CD14-positive monocyte (primary cell): Measurements from ENCODE around the gene SYT13. TPM values are rescaled to one million over a fixed set of nuclear protein-coding genes. Genes with fewer than 3 reads are reported as not detected.

Experiments used
- DNase-seq, 3 donors: peaks; one replicate each; pipeline ENCODE4 v3.0.0-alpha.2; 2011 to 2022
- H2AFZ ChIP-seq: 2 replicates; pipeline ENCODE4 v1.6.0; 2012; ENCODE audit warnings: mild to moderate bottlenecking, low read depth, low read length, inconsistent platforms; ENCODE audit not compliant: insufficient read depth, poor library complexity, severe bottlenecking
- H3K27ac ChIP-seq, 2 donors: 1 replicate in 1 of 2; 2 replicates in 1 of 2; pipeline ENCODE4 v1.5.1; 2012 to 2013; ENCODE audit warnings: low read length in 2 of 2, control low read depth in 1 of 2, inconsistent platforms in 1 of 2, low read depth in 1 of 2, mild to moderate bottlenecking in 1 of 2
- H3K27me3 ChIP-seq, 2 donors: one replicate each; pipeline versions ENCODE4 v1.6.0 to v1.6.1; 2011 to 2013; ENCODE audit warnings: low read length in 2 of 2; ENCODE audit not compliant: control insufficient read depth in 2 of 2, insufficient read depth in 2 of 2
- H3K36me3 ChIP-seq, 2 donors: replicated peaks in 1 of 2; 1 replicate in 1 of 2; 2 replicates in 1 of 2; pipeline versions ENCODE4 v1.5.1 to v1.6.1; 2012 to 2013; ENCODE audit warnings: low read length in 2 of 2, control low read depth in 1 of 2, inconsistent platforms in 1 of 2, mild to moderate bottlenecking in 1 of 2; ENCODE audit not compliant: insufficient read depth in 2 of 2, control insufficient read depth in 1 of 2
- H3K4me1 ChIP-seq, 2 donors: 1 replicate in 1 of 2; 2 replicates in 1 of 2; pipeline versions ENCODE4 v1.5.1 to v1.6.1; 2012 to 2013; ENCODE audit warnings: low read length in 2 of 2, control low read depth in 1 of 2, inconsistent platforms in 1 of 2, mild to moderate bottlenecking in 1 of 2, moderate library complexity in 1 of 2; ENCODE audit not compliant: insufficient read depth in 2 of 2, control insufficient read depth in 1 of 2
- H3K4me2 ChIP-seq: replicated peaks from 2 replicates; pipeline ENCODE3; 2012; ENCODE audit warnings: low read length, moderate library complexity, mild to moderate bottlenecking; ENCODE audit not compliant: poor library complexity, severe bottlenecking; ENCODE audit errors: extremely low read depth
- H3K4me3 ChIP-seq, 3 experiments: fragments of 200-600 bp in 1 of 3; sonication (generic) in 1 of 3; replicated peaks in 1 of 3; 1 replicate in 2 of 3; 2 replicates in 1 of 3; pipeline ENCODE4 v1.5.1; 2011 to 2013; ENCODE audit warnings: low read length in 3 of 3, mild to moderate bottlenecking in 3 of 3, control low read depth in 2 of 3, low read depth in 2 of 3, inconsistent platforms in 1 of 3, moderate library complexity in 1 of 3
- H3K79me2 ChIP-seq: 2 replicates; pipeline ENCODE4 v1.6.0; 2012; ENCODE audit warnings: mild to moderate bottlenecking, control low read depth, inconsistent platforms, low read length, moderate library complexity; ENCODE audit not compliant: insufficient read depth
- H3K9ac ChIP-seq: 2 replicates; pipeline ENCODE4 v1.6.0; 2017; ENCODE audit warnings: low read length, mild to moderate bottlenecking; ENCODE audit not compliant: insufficient read depth, poor library complexity, severe bottlenecking
- H3K9me3 ChIP-seq, 2 donors: replicated peaks in 1 of 2; 1 replicate in 1 of 2; 2 replicates in 1 of 2; pipeline versions ENCODE4 v1.5.1 to v1.6.1; 2012 to 2013; ENCODE audit warnings: low read length in 2 of 2, control low read depth in 1 of 2; ENCODE audit not compliant: control insufficient read depth in 1 of 2, insufficient read depth in 1 of 2
- H4K20me1 ChIP-seq: 2 replicates; pipeline ENCODE4 v1.6.0; 2012; ENCODE audit warnings: mild to moderate bottlenecking, low read length, control low read depth, moderate library complexity; ENCODE audit not compliant: insufficient read depth
- H3K27ac Mint-ChIP-seq, 7 donors: one replicate each; pipeline ENCODE4 v1.8.0; 2020; ENCODE audit warnings: mild to moderate bottlenecking in 7 of 7, mixed read lengths in 7 of 7, moderate library complexity in 6 of 7, inconsistent platforms in 2 of 7
- H3K27me3 Mint-ChIP-seq, 3 donors: one replicate each; pipeline ENCODE4 v1.8.0; 2021 to 2022; ENCODE audit warnings: low read depth in 3 of 3, mild to moderate bottlenecking in 3 of 3, mixed read lengths in 3 of 3, moderate library complexity in 3 of 3, inconsistent platforms in 1 of 3
- H3K36me3 Mint-ChIP-seq, 2 donors: one replicate each; pipeline ENCODE4 v1.8.0; 2020; ENCODE audit warnings: mixed read lengths in 2 of 2, inconsistent platforms in 1 of 2, mild to moderate bottlenecking in 1 of 2
- H3K4me1 Mint-ChIP-seq: one replicate; pipeline ENCODE4 v1.8.0; 2020; ENCODE audit warnings: mild to moderate bottlenecking, mixed read lengths
- H3K4me3 Mint-ChIP-seq, 2 donors: one replicate each; pipeline ENCODE4 v1.8.0; 2020; ENCODE audit warnings: mild to moderate bottlenecking in 2 of 2, mixed read lengths in 2 of 2, moderate library complexity in 1 of 2
- H3K9me3 Mint-ChIP-seq, 7 donors: one replicate each; pipeline ENCODE4 v1.8.0; 2020 to 2022; ENCODE audit warnings: mixed read lengths in 7 of 7, mild to moderate bottlenecking in 6 of 7, moderate library complexity in 6 of 7, inconsistent platforms in 2 of 7
- CTCF ChIP-seq: fragments of 200-600 bp; IDR thresholded peaks from one replicate; pipeline ENCODE4 v1.8.0; 2022; ENCODE audit warnings: antibody characterized with exemption, mild to moderate bottlenecking
- WGBS: methylation state at CpG from one replicate; pipeline ENCODE4 v1.1.5; 2013; ENCODE audit warnings: missing lambda C conversion rate; ENCODE audit not compliant: insufficient coverage; 5-methylcytosine and 5-hydroxymethylcytosine counted together
- intact Hi-C, 2 donors: fragments of 100-400 bp; cut with micrococcal nuclease; formaldehyde crosslinking; loops; one replicate each; pipeline versions ENCODE4 v1.15.0 to v1.15.1; 2023
- polyA plus RNA-seq, 3 donors: library from polyadenylated mRNA; depleted of rRNA in 1 of 3; unstranded in 2 of 3; stranded (reverse) in 1 of 3; fragments of 300-500 nt in 2 of 3; fragments of >200 nt in 1 of 3; fragmentation: Illumina TruSeq in 2 of 3; gene quantifications; 1 replicate in 2 of 3; 2 replicates in 1 of 3; pipeline ENCODE4 v1.2.3, GENCODE V29; 2012 to 2021

Gene SYT13
- polyA plus RNA-seq, 3 donors = not detected

GRCh38 chr11:45314900-45315299, 28.8 kb upstream of the SYT13 start:
- Histone ChIP-seq H3K27ac (no peak overlapping the region), H3K9me3 (no peaks in the 10 kb centered on the region), H4K20me1 (no peaks in the 10 kb centered on the region), H2AFZ (no peak overlapping the region), H3K36me3 (no peaks in the 10 kb centered on the region), H3K79me2 (no peaks in the 10 kb centered on the region), H3K4me3 (no peak overlapping the region), H3K27me3 (peaks cover 4 to 5% of the 10 kb centered on the region in 2 donors), H3K4me1 (no peaks in the 10 kb centered on the region), H3K4me2 (no peak overlapping the region), H3K9ac (no peak overlapping the region)
- no peaks in the 10 kb centered on the region for H3K36me3 Mint-ChIP-seq
- no peak for DNase-seq
- no peak overlapping the region for H3K27ac Mint-ChIP-seq
- peaks cover 12 to 19% (median 12%) of the 10 kb centered on the region in 3 donors for H3K27me3 Mint-ChIP-seq
- H3K4me1 Mint-ChIP-seq = no peaks in the 10 kb centered on the region
- no CpG with 5 or more reads among the region's 2 CpGs for WGBS
- intact Hi-C loops = no loop called here
- TF ChIP-seq CTCF = no peak
- peaks cover 0 to 2% (median 0%) of the 10 kb centered on the region in 7 donors for H3K9me3 Mint-ChIP-seq
- no peak overlapping the region for H3K4me3 Mint-ChIP-seq

DNA sequence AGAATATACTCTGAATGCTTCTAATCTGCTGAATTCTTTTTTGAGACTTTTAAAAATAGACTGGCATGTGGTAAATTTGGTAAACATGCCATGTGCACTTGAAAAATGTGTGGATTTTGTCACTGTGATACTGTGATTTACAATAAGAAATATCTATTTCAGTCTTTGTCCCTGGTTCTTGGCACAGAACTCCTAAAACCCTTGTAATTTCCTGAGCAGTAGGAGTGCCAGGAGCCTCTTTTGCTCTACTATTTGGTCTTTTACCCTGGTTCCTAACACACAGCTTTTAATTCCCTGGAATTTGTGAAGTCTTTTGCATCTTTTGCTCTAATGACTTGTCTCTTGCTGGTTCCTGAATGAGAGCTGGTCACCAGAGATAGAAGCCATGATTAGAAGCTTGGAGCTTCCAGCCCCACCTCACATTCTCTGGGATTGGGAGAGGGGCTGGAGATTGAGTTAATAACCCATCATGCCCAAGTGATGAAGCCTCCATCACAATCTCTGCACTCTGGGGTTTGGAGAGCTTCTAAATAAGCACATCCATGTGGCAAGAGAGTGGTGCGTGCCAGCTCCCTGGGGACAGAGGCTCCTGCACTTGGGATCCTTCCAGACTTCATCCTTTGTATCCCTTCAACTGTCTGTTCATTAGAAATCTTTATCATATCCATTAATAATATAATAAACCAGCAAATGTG, 27.2 kb upstream of the SYT13 start:
- Histone ChIP-seq H3K79me2 (no peaks in the 10 kb centered on the region), H3K4me2 (no peak overlapping the region), H3K4me3 (no peak overlapping the region), H4K20me1 (no peaks in the 10 kb centered on the region), H2AFZ (no peak overlapping the region), H3K27ac (no peak overlapping the region), H3K27me3 (peaks cover 4 to 5% of the 10 kb centered on the region in 2 donors), H3K4me1 (no peaks in the 10 kb centered on the region), H3K9ac (no peak overlapping the region), H3K9me3 (no peaks in the 10 kb centered on the region), H3K36me3 (no peaks in the 10 kb centered on the region)
- no peak for TF ChIP-seq CTCF
- DNase-seq = no peak
- peaks cover 0 to 2% (median 0%) of the 10 kb centered on the region in 7 donors for H3K9me3 Mint-ChIP-seq
- intact Hi-C loops = no loop called here
- peaks cover 12 to 22% (median 14%) of the 10 kb centered on the region in 3 donors for H3K27me3 Mint-ChIP-seq
- no peaks in the 10 kb centered on the region for H3K4me1 Mint-ChIP-seq
- peak overlapping the region in 1 of 7 donors; percentile 10 for H3K27ac Mint-ChIP-seq
- H3K4me3 Mint-ChIP-seq = peak overlapping the region in 1 of 2 donors; percentile 11
- H3K36me3 Mint-ChIP-seq = no peaks in the 10 kb centered on the region
- WGBS = no CpG with 5 or more reads among the region's 1 CpG
